Gastroesophageal sphincter (tissue), 3 donors: ENCODE measurements around the gene MEX3C.

Experiments
- POLR2A ChIP-seq, 2 donors: fragments of 450-650 bp; IDR thresholded peaks; one replicate each; pipeline ENCODE4 v1.6.1; 2017; ENCODE audit warnings: antibody characterized with exemption in 2 of 2, mild to moderate bottlenecking in 2 of 2, moderate library complexity in 1 of 2
- POLR2AphosphoS5 ChIP-seq: sonication (generic); formaldehyde crosslinking; IDR thresholded peaks from one replicate; pipeline ENCODE4 v1.6.1; 2017; ENCODE audit warnings: antibody characterized with exemption
- TF ChIP-seq, protein P1 (sequence below), 4 experiments: fragments of 200-600 bp in 2 of 4; fragments of 450-650 bp in 2 of 4; sonication (generic) in 1 of 4; IDR thresholded peaks; one replicate each; pipeline ENCODE4 v1.5.1; 2017 to 2019; ENCODE audit warnings: antibody characterized with exemption in 4 of 4, mild to moderate bottlenecking in 2 of 4, moderate library complexity in 2 of 4

GRCh38 chr18:51168026-51168742 is 29.3 kb downstream of the MEX3C start:
- TF ChIP-seq, protein P1, sequence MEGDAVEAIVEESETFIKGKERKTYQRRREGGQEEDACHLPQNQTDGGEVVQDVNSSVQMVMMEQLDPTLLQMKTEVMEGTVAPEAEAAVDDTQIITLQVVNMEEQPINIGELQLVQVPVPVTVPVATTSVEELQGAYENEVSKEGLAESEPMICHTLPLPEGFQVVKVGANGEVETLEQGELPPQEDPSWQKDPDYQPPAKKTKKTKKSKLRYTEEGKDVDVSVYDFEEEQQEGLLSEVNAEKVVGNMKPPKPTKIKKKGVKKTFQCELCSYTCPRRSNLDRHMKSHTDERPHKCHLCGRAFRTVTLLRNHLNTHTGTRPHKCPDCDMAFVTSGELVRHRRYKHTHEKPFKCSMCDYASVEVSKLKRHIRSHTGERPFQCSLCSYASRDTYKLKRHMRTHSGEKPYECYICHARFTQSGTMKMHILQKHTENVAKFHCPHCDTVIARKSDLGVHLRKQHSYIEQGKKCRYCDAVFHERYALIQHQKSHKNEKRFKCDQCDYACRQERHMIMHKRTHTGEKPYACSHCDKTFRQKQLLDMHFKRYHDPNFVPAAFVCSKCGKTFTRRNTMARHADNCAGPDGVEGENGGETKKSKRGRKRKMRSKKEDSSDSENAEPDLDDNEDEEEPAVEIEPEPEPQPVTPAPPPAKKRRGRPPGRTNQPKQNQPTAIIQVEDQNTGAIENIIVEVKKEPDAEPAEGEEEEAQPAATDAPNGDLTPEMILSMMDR (IDR thresholded peaks at IDR 0.05), result no peak
- TF ChIP-seq POLR2AphosphoS5, result no peak
- no peak for TF ChIP-seq POLR2A (IDR thresholded peaks at IDR 0.05)
